DND-41 (cell line): ENCODE data around the gene LYAR.

Experiments
- EZH2 ChIP-seq: IDR thresholded peaks from 3 replicates; pipeline ENCODE4 v1.6.1; 2012; ENCODE audit warnings: borderline replicate concordance, low read depth, mild to moderate bottlenecking, moderate library complexity, low read length, inconsistent platforms; ENCODE audit not compliant: severe bottlenecking
- TF ChIP-seq, protein P1 (sequence below): IDR thresholded peaks from 2 replicates; pipeline ENCODE4 v1.5.1; 2012; ENCODE audit warnings: borderline replicate concordance, low read length, moderate library complexity, mild to moderate bottlenecking; ENCODE audit not compliant: poor library complexity, severe bottlenecking; ENCODE audit errors: extremely low read depth

DNA sequence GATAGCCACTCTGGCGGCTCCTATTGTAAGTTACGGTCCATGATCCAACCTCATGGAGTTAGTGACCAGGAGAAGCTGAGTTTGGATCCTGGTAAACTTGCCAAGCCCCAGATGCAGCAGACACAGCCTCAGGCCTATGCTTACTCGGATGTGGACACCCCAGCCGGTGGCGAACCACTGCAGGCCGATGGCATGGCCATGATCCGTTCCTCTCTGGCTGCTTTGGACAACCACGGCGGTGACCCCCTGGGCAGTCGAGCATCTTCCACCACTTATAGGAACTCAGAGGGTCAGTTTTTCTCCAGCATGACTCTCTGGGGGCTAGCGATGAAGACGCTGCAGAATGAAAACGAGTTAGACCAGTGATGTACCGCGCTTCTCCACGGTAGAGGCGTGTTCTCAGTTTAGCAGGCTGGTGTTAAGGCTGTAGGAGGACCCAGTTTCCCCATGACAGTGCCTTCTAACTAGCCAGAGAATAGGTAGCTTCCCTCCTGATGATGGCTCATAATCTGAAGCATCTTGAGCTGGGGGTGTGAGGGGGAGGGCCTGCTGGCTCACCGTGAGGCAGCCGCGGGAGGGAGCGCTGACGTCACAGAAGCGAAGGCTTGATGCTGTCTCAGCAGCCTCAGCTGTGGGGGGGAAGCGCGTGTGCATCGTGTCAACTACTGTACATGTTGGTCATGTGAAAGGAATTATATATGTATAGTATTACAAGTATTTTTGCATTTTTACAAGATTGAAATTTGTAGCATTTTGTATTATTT lies 31.2 kb upstream of the LYAR start:
- no peak for TF ChIP-seq EZH2
- TF ChIP-seq, protein P1, sequence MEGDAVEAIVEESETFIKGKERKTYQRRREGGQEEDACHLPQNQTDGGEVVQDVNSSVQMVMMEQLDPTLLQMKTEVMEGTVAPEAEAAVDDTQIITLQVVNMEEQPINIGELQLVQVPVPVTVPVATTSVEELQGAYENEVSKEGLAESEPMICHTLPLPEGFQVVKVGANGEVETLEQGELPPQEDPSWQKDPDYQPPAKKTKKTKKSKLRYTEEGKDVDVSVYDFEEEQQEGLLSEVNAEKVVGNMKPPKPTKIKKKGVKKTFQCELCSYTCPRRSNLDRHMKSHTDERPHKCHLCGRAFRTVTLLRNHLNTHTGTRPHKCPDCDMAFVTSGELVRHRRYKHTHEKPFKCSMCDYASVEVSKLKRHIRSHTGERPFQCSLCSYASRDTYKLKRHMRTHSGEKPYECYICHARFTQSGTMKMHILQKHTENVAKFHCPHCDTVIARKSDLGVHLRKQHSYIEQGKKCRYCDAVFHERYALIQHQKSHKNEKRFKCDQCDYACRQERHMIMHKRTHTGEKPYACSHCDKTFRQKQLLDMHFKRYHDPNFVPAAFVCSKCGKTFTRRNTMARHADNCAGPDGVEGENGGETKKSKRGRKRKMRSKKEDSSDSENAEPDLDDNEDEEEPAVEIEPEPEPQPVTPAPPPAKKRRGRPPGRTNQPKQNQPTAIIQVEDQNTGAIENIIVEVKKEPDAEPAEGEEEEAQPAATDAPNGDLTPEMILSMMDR, result no peak
